GM12878 (cell line): ENCODE data around the gene TTC5. TPM values are rescaled to one million over a fixed set of nuclear protein-coding genes. Genes with fewer than 3 reads are reported as not detected.

Experiments
- ATAC-seq: fragments of 200-7000 bp; cut with Tn5 transposase; 3 replicates; pipeline ENCODE4 v1.9.1; 2020; ENCODE audit warnings: mild to moderate bottlenecking, moderate library complexity
- BruUV-seq: library from RNA; stranded (reverse); fragments of 400-500 nt; replicated peaks from 2 replicates; lab custom pipeline; 2021; lab: Mats Ljungman, UMichigan
- CTCF ChIA-PET: fragments of 300-600 bp; sonication (Branson Sonifier 250); formaldehyde crosslinking; extraction: SDS; loops from one replicate; lab custom pipeline; 2021; ENCODE audit warnings: inconsistent platforms; lab: Yijun Ruan, JAX
- POLR2A ChIA-PET: fragments of 350-600 bp; formaldehyde crosslinking; extraction: SDS; loops from one replicate; lab custom pipeline; 2021; ENCODE audit warnings: inconsistent platforms; lab: Charles Lee
- RAD21 ChIA-PET: fragments of 300-600 bp; sonication (Branson Sonifier 250); formaldehyde crosslinking; loops from one replicate; lab custom pipeline; 2023; ENCODE audit warnings: antibody characterized with exemption; ENCODE audit not compliant: unreplicated experiment; lab: Charles Lee
- SMC1A ChIA-PET: fragments of 300-600 bp; sonication (Branson Sonifier 250); formaldehyde crosslinking; loops from one replicate; lab custom pipeline; 2023; ENCODE audit not compliant: unreplicated experiment, uncharacterized antibody; lab: Charles Lee
- DNase-seq: peaks from one replicate; pipeline ENCODE4 v3.0.0-alpha.2; 2011; ENCODE audit warnings: low read depth, low spot score
- FAIRE-seq: peaks from 3 replicates; lab custom pipeline; 2011; peaks lifted over from hg19 to GRCh38; lab: Jason Lieb, UNC
- H2AFZ ChIP-seq: 2 replicates; pipeline ENCODE4 v1.6.0; 2011; ENCODE audit warnings: low read depth, low read length, control low read depth; ENCODE audit not compliant: control insufficient read depth
- H3K27ac ChIP-seq: 2 replicates; pipeline ENCODE4 v1.5.1; 2011; ENCODE audit warnings: control low read depth; ENCODE audit not compliant: control insufficient read depth, insufficient read depth
- H3K27me3 ChIP-seq, 2 experiments: replicated peaks in 1 of 2; 2 replicates each; pipeline versions ENCODE4 v1.6.0 to v1.6.1; 2011; ENCODE audit warnings: low read length in 1 of 2; ENCODE audit not compliant: control insufficient read depth in 2 of 2, insufficient read depth in 2 of 2
- H3K36me3 ChIP-seq, 2 experiments: 2 replicates each; pipeline ENCODE4 v1.5.1; 2011; ENCODE audit warnings: low read length in 1 of 2; ENCODE audit not compliant: control insufficient read depth in 2 of 2, insufficient read depth in 2 of 2
- H3K4me1 ChIP-seq: 2 replicates; pipeline ENCODE4 v1.6.1; 2011; ENCODE audit warnings: mild to moderate bottlenecking, low read length, moderate library complexity, mixed read lengths; ENCODE audit not compliant: control insufficient read depth, insufficient read depth
- H3K4me2 ChIP-seq: 2 replicates; pipeline ENCODE4 v1.6.0; 2011; ENCODE audit warnings: control low read depth; ENCODE audit not compliant: control insufficient read depth, insufficient read depth
- H3K4me3 ChIP-seq: fragments of 200-600 bp; sonication (generic); 2 replicates; pipeline ENCODE4 v1.5.1; 2016
- H3K79me2 ChIP-seq: 2 replicates; pipeline ENCODE4 v1.6.0; 2011; ENCODE audit warnings: low read length; ENCODE audit not compliant: control insufficient read depth, insufficient read depth
- H3K9ac ChIP-seq: 2 replicates; pipeline ENCODE4 v1.8.0; 2011; ENCODE audit warnings: low read length, control low read depth, mixed read lengths; ENCODE audit not compliant: control insufficient read depth, insufficient read depth
- H3K9me3 ChIP-seq: replicated peaks from 3 replicates; pipeline ENCODE4 v1.5.1; 2011; ENCODE audit warnings: mild to moderate bottlenecking, low read length; ENCODE audit not compliant: control insufficient read depth, insufficient read depth
- H4K20me1 ChIP-seq: 2 replicates; pipeline ENCODE4 v1.6.0; 2011; ENCODE audit not compliant: control insufficient read depth, insufficient read depth
- CBX5 ChIP-seq: sonication (generic); IDR thresholded peaks from 2 replicates; pipeline ENCODE4 v1.6.1; 2016; ENCODE audit warnings: low read depth, moderate library complexity, mild to moderate bottlenecking, inconsistent platforms
- CHD2 ChIP-seq: IDR thresholded peaks from 2 replicates; pipeline ENCODE4 v1.6.1; 2011; ENCODE audit warnings: low read depth, low read length, improper control_type of control experiment, borderline replicate concordance
- DPF2 ChIP-seq: fragments of 450-650 bp; IDR thresholded peaks from 2 replicates; pipeline ENCODE4 v1.6.1; 2017; ENCODE audit warnings: mild to moderate bottlenecking
- ETV6 ChIP-seq, 2 experiments: fragments of 450-650 bp in 1 of 2; IDR thresholded peaks in 1 of 2; conservative IDR thresholded peaks in 1 of 2; 2 replicates each; pipeline ENCODE4 v1.6.1; 2014; ENCODE audit warnings: antibody characterized with exemption in 1 of 2, borderline replicate concordance in 1 of 2, low read depth in 1 of 2, mild to moderate bottlenecking in 1 of 2, moderate library complexity in 1 of 2
- FOS ChIP-seq: IDR thresholded peaks from 3 replicates; pipeline ENCODE4 v1.6.1; 2011; ENCODE audit warnings: borderline replicate concordance; ENCODE audit not compliant: insufficient read length; ENCODE audit errors: extremely low read depth
- HDGF ChIP-seq: fragments of 450-650 bp; IDR thresholded peaks from 2 replicates; pipeline ENCODE4 v1.6.1; 2016; ENCODE audit warnings: antibody characterized with exemption
- IKZF2 ChIP-seq, 2 experiments: fragments of 450-650 bp; IDR thresholded peaks; 2 replicates each; pipeline ENCODE4 v1.6.1; 2017; ENCODE audit warnings: mild to moderate bottlenecking in 2 of 2, moderate library complexity in 2 of 2
- IRF4 ChIP-seq: IDR thresholded peaks from 2 replicates; pipeline ENCODE4 v1.6.1; 2011; ENCODE audit warnings: low read depth, low read length
- KDM1A ChIP-seq: fragments of 200-600 bp; sonication (generic); IDR thresholded peaks from 2 replicates; pipeline ENCODE4 v1.6.1; 2016; ENCODE audit warnings: borderline replicate concordance
- NKRF ChIP-seq: fragments of 450-650 bp; conservative IDR thresholded peaks from 2 replicates; pipeline ENCODE4 v1.6.1; 2017; ENCODE audit warnings: mild to moderate bottlenecking, moderate library complexity
- NR2C2 ChIP-seq: IDR thresholded peaks from 2 replicates; pipeline ENCODE4 v1.6.1; 2011; ENCODE audit warnings: borderline replicate concordance, low read depth; ENCODE audit not compliant: control insufficient read depth, insufficient read length
- PAX5 ChIP-seq: IDR thresholded peaks from 2 replicates; pipeline ENCODE4 v1.6.1; 2011; ENCODE audit warnings: low read depth, low read length, borderline replicate concordance
- PML ChIP-seq: IDR thresholded peaks from 2 replicates; pipeline ENCODE4 v1.6.1; 2012; ENCODE audit warnings: low read length, inconsistent platforms
- POLR2A ChIP-seq: IDR thresholded peaks from 2 replicates; pipeline ENCODE4 v1.6.1; 2011; ENCODE audit warnings: low read depth, mild to moderate bottlenecking, low read length
- RELA ChIP-seq: fragments of 450-650 bp; IDR thresholded peaks from 2 replicates; pipeline ENCODE4 v1.8.0; 2014; ENCODE audit warnings: borderline replicate concordance; ENCODE audit not compliant: partially characterized antibody
- SIX5 ChIP-seq: IDR thresholded peaks from 2 replicates; pipeline ENCODE4 v1.6.1; 2011; ENCODE audit warnings: mild to moderate bottlenecking, low read depth, low read length, moderate library complexity; ENCODE audit not compliant: severe bottlenecking
- SRF ChIP-seq, 2 experiments: IDR thresholded peaks; 2 replicates each; pipeline ENCODE4 v1.6.1; 2011; ENCODE audit warnings: low read depth in 2 of 2, low read length in 2 of 2, mild to moderate bottlenecking in 1 of 2, moderate library complexity in 1 of 2
- STAT3 ChIP-seq: IDR thresholded peaks from 2 replicates; pipeline ENCODE4 v1.6.1; 2011; ENCODE audit warnings: low read depth, low read length, improper control_type of control experiment
- USF1 ChIP-seq: IDR thresholded peaks from 2 replicates; pipeline ENCODE4 v1.6.1; 2011; ENCODE audit warnings: borderline replicate concordance, low read depth, mild to moderate bottlenecking, moderate library complexity, mixed read lengths, low read length; ENCODE audit not compliant: insufficient read depth; ENCODE audit errors: extremely low read length
- ZBED1 ChIP-seq: IDR thresholded peaks from 2 replicates; pipeline ENCODE4 v1.6.1; 2016; ENCODE audit warnings: borderline replicate concordance
- ZNF274 ChIP-seq: IDR thresholded peaks from one replicate; pipeline ENCODE4 v1.8.0; 2011; ENCODE audit not compliant: insufficient read length, insufficient read depth
- WGBS: methylation state at CpG from one replicate; pipeline ENCODE4 v1.1.6; 2016; ENCODE audit warnings: low lambda C conversion rate; ENCODE audit not compliant: insufficient replicate concordance, insufficient coverage; ENCODE audit errors: missing lambda C conversion rate; 5-methylcytosine and 5-hydroxymethylcytosine counted together
- in situ Hi-C: fragments of 300-500 bp; cut with MboI; formaldehyde crosslinking; loops from 9 replicates; pipeline ENCODE4 v1.14.3; 2018; ENCODE audit warnings: mixed read lengths
- intact Hi-C: fragments of 100-400 bp; cut with micrococcal nuclease; formaldehyde crosslinking; loops from one replicate; pipeline ENCODE4 v1.14.2; 2022; ENCODE audit not compliant: unreplicated experiment
- polyA plus RNA-seq, 11 experiments: library from polyadenylated mRNA; depleted of rRNA in 4 of 11; unstranded in 6 of 11; stranded (reverse) in 5 of 11; fragments of >200 nt; fragmentation: Nextera tagmentation in 4 of 11; fragmentation: Illumina TruSeq in 1 of 11; extraction: Ambion mirVana in 4 of 11; extraction: Trizol in 1 of 11; gene quantifications; 1 replicate in 1 of 11; 2 replicates in 10 of 11; pipeline versions ENCODE4 v1.2.1 to v1.2.3, GENCODE V29; 2011 to 2016; ENCODE audit warnings: inconsistent platforms in 2 of 11, missing spikeins in 2 of 11, low read depth in 1 of 11
- total RNA-seq, 4 experiments: library from RNA; depleted of rRNA in 3 of 4; stranded (reverse); fragments of >200 nt in 3 of 4; fragmentation: Illumina TruSeq in 1 of 4; extraction: Trizol in 1 of 4; gene quantifications; 2 replicates each; pipeline versions ENCODE4 v1.2.1 to v1.2.3, GENCODE V29; 2013 to 2021

The TTC5 gene
- total and polyA plus RNA-seq, 10 of the 15 experiments (the other 5 are each of a cell fraction or from before 2014, with no cell fraction given): 6.9 to 21.6 (median 13.5) TPM

- TF ChIP-seq USF1 (no peak), POLR2A (peak; percentile 97), PML (peak; percentile 100), SRF (IDR thresholded peaks at IDR 0.05; ENCODE audit: low read depth in 2 of 2, low read length in 2 of 2) (no peak), NR2C2 (no peak), DPF2 (peak; percentile 70; the same call in 1 of the 2 replicates), PAX5 (no peak; the same call in 1 of the 2 replicates), KDM1A (no peak), CHD2 (peak; percentile 73; the same call in 1 of the 2 replicates), STAT3 (no peak), HDGF (no peak)
These were observed 37.5 kb upstream of the TTC5 start, which contains the start of gene PARP2 (continued) for GRCh38 chr14:20343092-20343861.

- Histone ChIP-seq H3K27me3 (no peaks in the 10 kb centered on the region), H3K9ac (peak overlapping the region; percentile 94), H2AFZ (no peak overlapping the region), H3K4me1 (no peaks in the 10 kb centered on the region), H4K20me1 (no peaks in the 10 kb centered on the region), H3K36me3 (peaks cover 0 to 4% of the 10 kb centered on the region in 2 experiments; a peak in 1 of 4 replicates), H3K27ac (no peak overlapping the region), H3K4me3 (peak overlapping the region; percentile 81), H3K9me3 (no peaks in the 10 kb centered on the region), H3K4me2 (peak overlapping the region; percentile 95), H3K79me2 (peaks cover 10% of the 10 kb centered on the region)
- in situ Hi-C loops (no loop called here), intact Hi-C loops (loop anchor here (5.0 kb wide), 4 partner anchors 71 to 761 kb away; partner anchors contain the start of genes TEP1 and TMEM253)
- ChIA-PET CTCF (interaction anchor here (0.7 to 5.1 kb wide), 12 partner anchors 10 to 271 kb away, joined by 3 to 62 read pairs (median 3); partner anchors contain the start of genes CCNB1IP1 and TTC5), RAD21 (interaction anchor here (0.6 to 4.1 kb wide), 10 partner anchors 9 to 440 kb away, joined by 3 to 55 read pairs (median 10); partner anchors contain the start of genes APEX1, CCNB1IP1, OSGEP and RNASE6), SMC1A (interaction anchor here (0.6 to 6.3 kb wide), 13 partner anchors 9 to 416 kb away, joined by 3 to 65 read pairs (median 4); partner anchors contain the start of genes CCNB1IP1 and RNASE4), POLR2A (interaction anchor here (0.6 to 4.7 kb wide), 6 partner anchors 11 to 423 kb away, joined by 3 to 96 read pairs (median 3); partner anchors contain the start of genes CCNB1IP1 and TEP1)
- no peak for DNase-seq
- ATAC-seq: no peak
- FAIRE-seq: no peak
- WGBS: 50% methylated on average over 2 of the region's 2 CpGs
- no TSS peak for BruUV-seq
- no peak for TF ChIP-seq CBX5
- no peak for TF ChIP-seq STAT3
- no peak for TF ChIP-seq ETV6 (conservative IDR thresholded peaks at IDR 0.05 in 1 of 2, IDR thresholded peaks at IDR 0.05 in 1 of 2; ENCODE audit: borderline replicate concordance in 1 of 2, low read depth in 1 of 2)
- no peak for TF ChIP-seq RELA
- TF ChIP-seq IKZF2 (IDR thresholded peaks at IDR 0.05): no peak
- TF ChIP-seq NKRF: no peak
- no peak for TF ChIP-seq SIX5
- TF ChIP-seq FOS: no peak
- no peak for TF ChIP-seq ZBED1
- TF ChIP-seq ZNF274: no peak
- TF ChIP-seq IRF4: no peak
These were observed 35.9 kb upstream of the TTC5 start for GRCh38 chr14:20341646-20342045.
